Lower lobe of right lung (tissue), 2 donors: ENCODE results near the gene VEGFA. TPM values are rescaled to one million over a fixed set of nuclear protein-coding genes. Genes with fewer than 3 reads are reported as not detected.

ENCODE experiments used
- ATAC-seq, 2 donors: fragments of 200-7000 bp; cut with Tn5 transposase; one replicate each; pipeline ENCODE4 v1.9.1; 2020 to 2022; ENCODE audit warnings: mild to moderate bottlenecking in 2 of 2, moderate library complexity in 2 of 2
- DNase-seq: peaks from one replicate; pipeline ENCODE4 v3.0.0-alpha.2; 2020
- H3K27ac ChIP-seq: fragments of 200-600 bp; one replicate; pipeline ENCODE4 v1.8.0; 2022
- H3K27me3 ChIP-seq: fragments of 200-600 bp; one replicate; pipeline ENCODE4 v1.8.0; 2022; ENCODE audit warnings: low read depth
- H3K36me3 ChIP-seq: fragments of 200-600 bp; one replicate; pipeline ENCODE4 v1.8.0; 2022; ENCODE audit warnings: mild to moderate bottlenecking
- H3K4me1 ChIP-seq: fragments of 200-600 bp; one replicate; pipeline ENCODE4 v1.8.0; 2022
- H3K4me3 ChIP-seq: fragments of 200-600 bp; one replicate; pipeline ENCODE4 v1.8.0; 2022; ENCODE audit warnings: mild to moderate bottlenecking
- H3K9me3 ChIP-seq: fragments of 200-600 bp; one replicate; pipeline ENCODE4 v1.8.0; 2022
- CTCF ChIP-seq: fragments of 200-600 bp; IDR thresholded peaks from one replicate; pipeline ENCODE4 v1.8.0; 2022; ENCODE audit warnings: antibody characterized with exemption, mild to moderate bottlenecking
- intact Hi-C: fragments of 100-400 bp; cut with DNase I; formaldehyde crosslinking; loops from one replicate; pipeline ENCODE4 v1.11.0; 2022
- total RNA-seq: library from RNA; stranded (reverse); fragmentation: NEBNext Ultra II Directional; extraction: Animal tissue kit (Norgen Biotek cat#: 25700); gene quantifications from one replicate; pipeline ENCODE4 v1.2.1, GENCODE V29; 2021
- donor health status: DM: no; HTN: yes; CAD: no; lungs with severe emphysema.

Gene VEGFA
- total RNA-seq, 1 donor from 2014 or later: 196 TPM

- H3K4me3 ChIP-seq: no peak overlapping the region
- no peaks in the 10 kb centered on the region for H3K36me3 ChIP-seq
- H3K27me3 ChIP-seq: no peaks in the 10 kb centered on the region
- DNase-seq (no peak), ATAC-seq (no peak)
- no peak overlapping the region for H3K27ac ChIP-seq
- TF ChIP-seq CTCF: no peak
- no peaks in the 10 kb centered on the region for H3K9me3 ChIP-seq
- H3K4me1 ChIP-seq: no peaks in the 10 kb centered on the region
- intact Hi-C loops: no loop called here
These were observed 26.9 kb upstream of the VEGFA start for GRCh38 chr6:43742931-43743632.

GRCh38 chr6:43743682-43744381 lies 26.2 kb upstream of the VEGFA start:
- Histone ChIP-seq H3K9me3 (no peaks in the 10 kb centered on the region), H3K36me3 (no peaks in the 10 kb centered on the region), H3K27me3 (no peaks in the 10 kb centered on the region), H3K4me3 (no peak overlapping the region), H3K4me1 (no peaks in the 10 kb centered on the region), H3K27ac (no peak overlapping the region)
- intact Hi-C loops: no loop called here
- DNase-seq: no peak
- ATAC-seq: no peak
- TF ChIP-seq CTCF: no peak

GRCh38 chr6:43744491-43744890 lies 25.5 kb upstream of the VEGFA start:
- DNase-seq (no peak), ATAC-seq (no peak)
- Histone ChIP-seq H3K36me3 (no peaks in the 10 kb centered on the region), H3K9me3 (no peaks in the 10 kb centered on the region), H3K4me1 (no peaks in the 10 kb centered on the region), H3K27ac (no peak overlapping the region), H3K4me3 (no peak overlapping the region), H3K27me3 (no peaks in the 10 kb centered on the region)
- intact Hi-C loops: no loop called here
- TF ChIP-seq CTCF: no peak

GRCh38 chr6:43744931-43745727 lies 24.9 kb upstream of the VEGFA start:
- DNase-seq (peak; percentile 63), ATAC-seq (peak; percentile 76 to 91)
- intact Hi-C loops: no loop called here
- H3K4me1 ChIP-seq: no peaks in the 10 kb centered on the region
- H3K9me3 ChIP-seq: no peaks in the 10 kb centered on the region
- H3K36me3 ChIP-seq: no peaks in the 10 kb centered on the region
- peak overlapping the region; percentile 0 for H3K27ac ChIP-seq
- TF ChIP-seq CTCF: no peak
- no peak overlapping the region for H3K4me3 ChIP-seq
- H3K27me3 ChIP-seq: no peaks in the 10 kb centered on the region

- Histone ChIP-seq H3K4me3 (no peak overlapping the region), H3K27ac (no peak overlapping the region), H3K36me3 (no peaks in the 10 kb centered on the region), H3K9me3 (no peaks in the 10 kb centered on the region), H3K4me1 (no peaks in the 10 kb centered on the region), H3K27me3 (no peaks in the 10 kb centered on the region)
- TF ChIP-seq CTCF: no peak
- intact Hi-C loops: no loop called here
- ATAC-seq (no peak), DNase-seq (no peak)
These were observed 23.9 kb upstream of the VEGFA start for GRCh38 chr6:43746071-43746470.
